Measurements from ENCODE around the gene GPC6. TPM values are rescaled to one million over a fixed set of nuclear protein-coding genes. Genes with fewer than 3 reads are reported as not detected.

GPC6 gene
- total RNA-seq, 1 experiment from 2014 or later = not detected

GRCh38 chr13:93724187-93724586 lies 497.6 kb downstream of the GPC6 start:
- no TSS peak for BruUV-seq (replicated peaks)
- no peak overlapping the region for H3K27ac Mint-ChIP-seq (ENCODE audit: unreplicated experiment)
- no peaks in the 10 kb centered on the region for H3K27me3 Mint-ChIP-seq (ENCODE audit: unreplicated experiment)
- H3K4me3 Mint-ChIP-seq (ENCODE audit: low read depth, unreplicated experiment) = no peak overlapping the region
- CTCF ChIA-PET = no interaction called here
- intact Hi-C loops (cut with micrococcal nuclease; ENCODE audit: unreplicated experiment) = no loop called here
- TF ChIP-seq CTCF (IDR thresholded peaks at IDR 0.05; ENCODE audit: unreplicated experiment) = no peak
- H3K4me1 Mint-ChIP-seq (ENCODE audit: low read depth, unreplicated experiment) = no peaks in the 10 kb centered on the region
- peaks cover 3% of the 10 kb centered on the region for H3K9me3 Mint-ChIP-seq (ENCODE audit: low read depth, unreplicated experiment)
- H3K36me3 Mint-ChIP-seq (ENCODE audit: insufficient read depth, unreplicated experiment) = no peaks in the 10 kb centered on the region
- DNase-seq = no peak

GRCh38 chr13:93726173-93726957 lies 499.8 kb downstream of the GPC6 start:
- Mint-ChIP-seq H3K4me3 (ENCODE audit: low read depth, unreplicated experiment) (no peak overlapping the region), H3K36me3 (ENCODE audit: insufficient read depth, unreplicated experiment) (no peaks in the 10 kb centered on the region), H3K9me3 (ENCODE audit: low read depth, unreplicated experiment) (no peaks in the 10 kb centered on the region), H3K27me3 (ENCODE audit: unreplicated experiment) (no peaks in the 10 kb centered on the region), H3K4me1 (ENCODE audit: low read depth, unreplicated experiment) (no peaks in the 10 kb centered on the region), H3K27ac (ENCODE audit: unreplicated experiment) (no peak overlapping the region)
- no peak for DNase-seq
- BruUV-seq (replicated peaks) = no TSS peak
- intact Hi-C loops (cut with micrococcal nuclease; ENCODE audit: unreplicated experiment) = no loop called here
- TF ChIP-seq CTCF (IDR thresholded peaks at IDR 0.05; ENCODE audit: unreplicated experiment) = no peak
- CTCF ChIA-PET = interaction anchor here (0.9 kb wide), 1 partner anchor 49 kb away, joined by 3 read pairs; no protein-coding TSS in a partner anchor

GRCh38 chr13:93727211-93728141 lies 500.9 kb downstream of the GPC6 start:
- no peak for TF ChIP-seq CTCF (IDR thresholded peaks at IDR 0.05; ENCODE audit: unreplicated experiment)
- no peaks in the 10 kb centered on the region for H3K36me3 Mint-ChIP-seq (ENCODE audit: insufficient read depth, unreplicated experiment)
- intact Hi-C loops (cut with micrococcal nuclease; ENCODE audit: unreplicated experiment) = no loop called here
- H3K4me3 Mint-ChIP-seq (ENCODE audit: low read depth, unreplicated experiment) = no peak overlapping the region
- no peaks in the 10 kb centered on the region for H3K27me3 Mint-ChIP-seq (ENCODE audit: unreplicated experiment)
- DNase-seq = no peak
- no peak overlapping the region for H3K27ac Mint-ChIP-seq (ENCODE audit: unreplicated experiment)
- BruUV-seq (replicated peaks) = no TSS peak
- H3K9me3 Mint-ChIP-seq (ENCODE audit: low read depth, unreplicated experiment) = no peaks in the 10 kb centered on the region
- CTCF ChIA-PET = no interaction called here
- no peaks in the 10 kb centered on the region for H3K4me1 Mint-ChIP-seq (ENCODE audit: low read depth, unreplicated experiment)

GRCh38 chr13:93729383-93729782 lies 502.8 kb downstream of the GPC6 start:
- intact Hi-C loops (cut with micrococcal nuclease; ENCODE audit: unreplicated experiment) = no loop called here
- H3K4me3 Mint-ChIP-seq (ENCODE audit: low read depth, unreplicated experiment) = no peak overlapping the region

More at GRCh38 chr13:93729383-93729782, 502.8 kb downstream of the GPC6 start:
- Mint-ChIP-seq H3K9me3 (ENCODE audit: low read depth, unreplicated experiment) (no peaks in the 10 kb centered on the region), H3K27me3 (ENCODE audit: unreplicated experiment) (no peaks in the 10 kb centered on the region), H3K36me3 (ENCODE audit: insufficient read depth, unreplicated experiment) (no peaks in the 10 kb centered on the region), H3K27ac (ENCODE audit: unreplicated experiment) (no peak overlapping the region), H3K4me1 (ENCODE audit: low read depth, unreplicated experiment) (no peaks in the 10 kb centered on the region)
- no TSS peak for BruUV-seq (replicated peaks)
- CTCF ChIA-PET = no interaction called here
- no peak for TF ChIP-seq CTCF (IDR thresholded peaks at IDR 0.05; ENCODE audit: unreplicated experiment)
- DNase-seq = no peak

Data from Calu3 (cell line).